Measurements from ENCODE around the gene PTPRU.
A peak's percentile ranks its signal among the peaks of the same experiment; 100 is the strongest.

Gene PTPRU

GRCh38 chr1:29320156-29320940 lies 84.0 kb downstream of the PTPRU start:
- no peak for DNase-seq

GRCh38 chr1:29321176-29321575 lies 84.9 kb downstream of the PTPRU start:
- DNase-seq, result no peak

- DNase-seq, result no peak
These were observed 85.9 kb downstream of the PTPRU start for GRCh38 chr1:29322147-29322694.

- DNase-seq, result no peak
These were observed 86.7 kb downstream of the PTPRU start for GRCh38 chr1:29322861-29323585.

- no peak for DNase-seq
These were observed 87.3 kb downstream of the PTPRU start for GRCh38 chr1:29323636-29324035.

GRCh38 chr1:29324202-29324601 lies 87.9 kb downstream of the PTPRU start:
- DNase-seq, result no peak

- no peak for DNase-seq
These were observed 88.5 kb downstream of the PTPRU start for GRCh38 chr1:29324771-29325351.

- DNase-seq, result no peak
These were observed 89.4 kb downstream of the PTPRU start for GRCh38 chr1:29325675-29326074.

GRCh38 chr1:29326123-29326522 lies 89.8 kb downstream of the PTPRU start:
- no peak for DNase-seq

GRCh38 chr1:29327223-29327935 lies 91.1 kb downstream of the PTPRU start:
- no peak for DNase-seq

GRCh38 chr1:29329022-29329775 lies 92.9 kb downstream of the PTPRU start:
- DNase-seq, result no peak

- no peak for DNase-seq
These were observed 93.8 kb downstream of the PTPRU start for GRCh38 chr1:29330089-29330488.

- DNase-seq, result no peak
These were observed 94.5 kb downstream of the PTPRU start for GRCh38 chr1:29330856-29331255.

- no peak for DNase-seq
These were observed 95.0 kb downstream of the PTPRU start for GRCh38 chr1:29331309-29331708.

- DNase-seq, result no peak
These were observed 95.4 kb downstream of the PTPRU start for GRCh38 chr1:29331729-29332128.

- DNase-seq, result peak; percentile 47
These were observed 95.9 kb downstream of the PTPRU start for GRCh38 chr1:29332204-29332603.

- DNase-seq, result no peak
These were observed 96.7 kb downstream of the PTPRU start for GRCh38 chr1:29333008-29333407.

- no peak for DNase-seq
These were observed 99.3 kb downstream of the PTPRU start for GRCh38 chr1:29335573-29335972.

- no peak for DNase-seq
These were observed 102.7 kb downstream of the PTPRU start for GRCh38 chr1:29338908-29339575.

- DNase-seq, result no peak
These were observed 105.6 kb downstream of the PTPRU start for GRCh38 chr1:29341936-29342335.

GRCh38 chr1:29342351-29342750 lies 106.0 kb downstream of the PTPRU start:
- no peak for DNase-seq

- no peak for DNase-seq
These were observed 106.7 kb downstream of the PTPRU start for GRCh38 chr1:29342983-29343382.

Measured in suppressor macrophage treated with lipopolysaccharide for 4 hours (primary cell).